OCI-LY3 (cell line): Measurements from ENCODE around the gene RER1.

Experiments used
- EZH2phosphoT487 ChIP-seq: fragments of 200-600 bp; shearing (Covaris generic); IDR thresholded peaks from 2 replicates; pipeline ENCODE4 v1.6.1; 2018; ENCODE audit warnings: antibody characterized with exemption, mixed run types, low read depth
- TF ChIP-seq, protein P1 (sequence below): fragments of 200-600, 300-600 bp; sonication (generic); IDR thresholded peaks from 2 replicates; pipeline ENCODE4 v1.5.1; 2014; ENCODE audit warnings: antibody characterized with exemption, low read length, low read depth

- TF ChIP-seq, protein P1, sequence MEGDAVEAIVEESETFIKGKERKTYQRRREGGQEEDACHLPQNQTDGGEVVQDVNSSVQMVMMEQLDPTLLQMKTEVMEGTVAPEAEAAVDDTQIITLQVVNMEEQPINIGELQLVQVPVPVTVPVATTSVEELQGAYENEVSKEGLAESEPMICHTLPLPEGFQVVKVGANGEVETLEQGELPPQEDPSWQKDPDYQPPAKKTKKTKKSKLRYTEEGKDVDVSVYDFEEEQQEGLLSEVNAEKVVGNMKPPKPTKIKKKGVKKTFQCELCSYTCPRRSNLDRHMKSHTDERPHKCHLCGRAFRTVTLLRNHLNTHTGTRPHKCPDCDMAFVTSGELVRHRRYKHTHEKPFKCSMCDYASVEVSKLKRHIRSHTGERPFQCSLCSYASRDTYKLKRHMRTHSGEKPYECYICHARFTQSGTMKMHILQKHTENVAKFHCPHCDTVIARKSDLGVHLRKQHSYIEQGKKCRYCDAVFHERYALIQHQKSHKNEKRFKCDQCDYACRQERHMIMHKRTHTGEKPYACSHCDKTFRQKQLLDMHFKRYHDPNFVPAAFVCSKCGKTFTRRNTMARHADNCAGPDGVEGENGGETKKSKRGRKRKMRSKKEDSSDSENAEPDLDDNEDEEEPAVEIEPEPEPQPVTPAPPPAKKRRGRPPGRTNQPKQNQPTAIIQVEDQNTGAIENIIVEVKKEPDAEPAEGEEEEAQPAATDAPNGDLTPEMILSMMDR, result no peak
- TF ChIP-seq EZH2phosphoT487, result no peak
Measured at GRCh38 chr1:2355373-2356261, 36.0 kb upstream of the RER1 start.
